GM13977 (cell line): ENCODE data around the gene LDLRAD4.
A peak's percentile ranks its signal among the peaks of the same experiment; 100 is the strongest.

Source experiments
- DNase-seq: peaks from one replicate; pipeline ENCODE4 v3.0.0; 2012; ENCODE audit warnings: low spot score
- in situ Hi-C: fragments of 300-500 bp; cut with MboI; formaldehyde crosslinking; loops from one replicate; pipeline ENCODE4 v1.12.0; 2022; ENCODE audit warnings: low sequenced_read_pairs, low pct_unique_long_range_greater_than_20kb, mixed read lengths, inconsistent platforms; ENCODE audit not compliant: unreplicated experiment
- TF ChIP-seq, protein P1 (sequence below): IDR thresholded peaks from 2 replicates; pipeline ENCODE4 v1.5.1; 2012; ENCODE audit warnings: mild to moderate bottlenecking, control low read depth; ENCODE audit not compliant: insufficient read depth; ENCODE audit errors: extremely low read depth, missing control alignments

The LDLRAD4 gene

DNA sequence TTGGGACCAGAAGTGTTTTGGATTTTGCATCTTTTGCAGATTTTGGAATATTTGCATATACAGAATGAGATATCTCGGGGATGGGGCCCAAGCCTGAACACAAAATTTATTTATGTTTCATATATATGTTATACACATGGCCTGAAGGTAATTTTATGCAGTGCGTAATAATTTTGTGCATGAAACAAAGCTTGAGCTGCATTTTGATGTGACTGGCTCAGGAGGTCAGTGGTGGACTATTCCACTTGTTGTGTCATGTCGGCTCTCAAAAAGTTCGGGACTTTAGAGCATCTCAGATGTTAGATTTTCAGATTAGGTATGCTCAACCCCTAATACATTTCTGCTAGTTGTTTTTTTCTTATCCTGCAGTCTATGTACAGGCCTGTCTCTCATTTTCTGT is 362.4 kb downstream of the LDLRAD4 start:
- in situ Hi-C loops: no loop called here
- TF ChIP-seq, protein P1, sequence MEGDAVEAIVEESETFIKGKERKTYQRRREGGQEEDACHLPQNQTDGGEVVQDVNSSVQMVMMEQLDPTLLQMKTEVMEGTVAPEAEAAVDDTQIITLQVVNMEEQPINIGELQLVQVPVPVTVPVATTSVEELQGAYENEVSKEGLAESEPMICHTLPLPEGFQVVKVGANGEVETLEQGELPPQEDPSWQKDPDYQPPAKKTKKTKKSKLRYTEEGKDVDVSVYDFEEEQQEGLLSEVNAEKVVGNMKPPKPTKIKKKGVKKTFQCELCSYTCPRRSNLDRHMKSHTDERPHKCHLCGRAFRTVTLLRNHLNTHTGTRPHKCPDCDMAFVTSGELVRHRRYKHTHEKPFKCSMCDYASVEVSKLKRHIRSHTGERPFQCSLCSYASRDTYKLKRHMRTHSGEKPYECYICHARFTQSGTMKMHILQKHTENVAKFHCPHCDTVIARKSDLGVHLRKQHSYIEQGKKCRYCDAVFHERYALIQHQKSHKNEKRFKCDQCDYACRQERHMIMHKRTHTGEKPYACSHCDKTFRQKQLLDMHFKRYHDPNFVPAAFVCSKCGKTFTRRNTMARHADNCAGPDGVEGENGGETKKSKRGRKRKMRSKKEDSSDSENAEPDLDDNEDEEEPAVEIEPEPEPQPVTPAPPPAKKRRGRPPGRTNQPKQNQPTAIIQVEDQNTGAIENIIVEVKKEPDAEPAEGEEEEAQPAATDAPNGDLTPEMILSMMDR: no peak
- DNase-seq: no peak

DNA sequence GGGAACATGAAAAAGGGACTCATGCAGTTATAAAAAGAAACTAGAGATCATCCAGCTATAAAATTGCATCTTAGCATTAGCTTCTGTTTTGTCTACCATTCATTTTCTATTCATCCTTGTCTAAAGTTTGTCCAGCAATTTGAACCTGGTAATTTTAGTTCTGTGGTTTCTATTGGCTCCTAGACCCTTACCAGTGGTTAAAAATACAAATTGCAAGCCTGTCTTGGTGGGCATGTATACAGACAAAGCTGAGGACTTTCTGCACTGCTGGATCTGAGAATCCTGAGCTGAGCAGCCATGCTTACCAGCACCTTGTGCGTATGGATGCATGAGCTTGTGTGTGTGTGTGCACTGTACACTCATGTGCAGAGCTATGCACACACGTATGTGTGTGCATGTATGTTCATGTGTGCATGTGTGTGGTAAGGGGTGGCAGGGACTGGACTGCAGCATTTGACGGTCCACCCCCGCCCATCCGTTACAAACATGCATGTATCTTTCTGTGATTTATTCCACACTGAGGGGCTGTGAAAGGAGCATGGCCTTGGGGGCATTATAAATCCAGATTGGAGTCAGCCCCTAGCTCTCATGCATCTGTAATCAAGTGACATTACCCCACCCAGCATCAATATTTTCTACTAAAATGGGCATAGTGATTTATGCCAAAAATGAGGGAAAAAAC is 363.1 kb downstream of the LDLRAD4 start:
- in situ Hi-C loops: no loop called here
- TF ChIP-seq, protein P1: no peak
- DNase-seq: no peak

DNA sequence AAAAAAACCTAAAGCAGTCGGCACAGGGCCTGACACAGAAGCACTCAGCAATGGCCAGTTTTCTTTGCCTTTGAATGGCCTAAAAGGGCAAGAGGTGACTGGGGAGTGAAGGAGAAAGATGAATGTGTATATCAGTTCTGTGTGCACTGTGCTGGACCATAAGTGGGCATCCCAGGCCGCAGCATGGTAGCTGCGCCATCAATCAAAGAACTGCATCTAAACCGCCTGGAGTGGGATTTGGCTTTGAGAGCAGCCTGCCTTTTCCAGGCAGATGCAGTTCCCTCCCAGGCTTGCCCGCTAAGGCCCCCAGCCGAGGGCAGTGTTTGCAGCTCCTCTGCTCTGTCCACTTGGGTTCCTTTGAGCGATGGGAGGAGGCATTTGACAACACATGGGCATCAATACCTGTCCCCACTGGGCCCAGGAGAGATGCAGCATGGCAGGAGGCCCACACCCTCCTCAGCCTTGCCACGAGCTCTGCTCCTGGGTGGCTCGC is 363.7 kb downstream of the LDLRAD4 start:
- in situ Hi-C loops: no loop called here
- TF ChIP-seq, protein P1: no peak
- no peak for DNase-seq

DNA sequence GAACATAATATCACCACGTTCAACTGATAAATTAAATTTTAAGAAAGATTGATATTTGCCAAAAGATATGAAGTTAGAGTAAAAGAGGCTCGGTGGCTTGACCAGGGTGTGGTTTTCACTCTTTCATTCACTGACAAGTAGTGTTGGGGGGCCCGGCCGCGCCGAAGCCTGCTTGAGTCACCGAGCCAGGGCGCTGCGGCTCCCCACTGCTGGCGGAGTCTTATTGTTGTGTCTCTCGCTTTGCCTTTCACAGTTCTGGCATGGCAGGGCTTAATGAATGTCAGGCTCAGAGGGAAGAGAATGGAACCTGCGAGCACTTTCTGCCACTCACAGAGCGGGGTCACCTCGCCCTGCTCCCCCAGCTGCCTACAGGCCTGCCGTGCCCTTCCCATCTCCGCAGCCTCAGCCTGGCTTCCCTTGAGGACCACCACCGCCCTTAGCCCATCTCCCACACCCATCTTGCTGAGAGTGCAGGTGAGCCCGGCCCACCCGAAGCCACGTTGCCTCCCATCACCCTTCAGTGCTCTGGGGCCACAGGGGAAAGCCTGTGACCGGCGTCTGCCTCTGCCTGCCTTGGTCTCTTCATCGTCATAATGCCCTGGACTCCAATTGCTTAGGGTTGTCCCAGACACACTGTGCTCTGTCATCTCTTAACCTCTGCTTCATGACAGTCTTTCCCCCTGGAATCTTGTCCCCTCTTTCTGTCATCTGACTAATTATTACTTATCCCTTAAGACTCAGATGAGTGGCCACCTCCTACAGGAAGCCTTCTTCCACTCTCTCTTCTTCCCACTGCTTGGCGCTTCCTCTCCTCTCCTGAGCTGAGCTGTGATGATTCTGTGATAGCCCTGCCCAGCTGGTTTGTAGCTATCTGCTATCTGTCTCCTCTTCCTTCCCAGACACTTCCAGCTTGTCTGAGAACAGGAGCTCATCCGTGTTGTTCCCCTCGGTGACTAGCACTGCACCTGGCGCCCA is 365.3 kb downstream of the LDLRAD4 start:
- in situ Hi-C loops: no loop called here
- DNase-seq: no peak
- TF ChIP-seq, protein P1: no peak

DNA sequence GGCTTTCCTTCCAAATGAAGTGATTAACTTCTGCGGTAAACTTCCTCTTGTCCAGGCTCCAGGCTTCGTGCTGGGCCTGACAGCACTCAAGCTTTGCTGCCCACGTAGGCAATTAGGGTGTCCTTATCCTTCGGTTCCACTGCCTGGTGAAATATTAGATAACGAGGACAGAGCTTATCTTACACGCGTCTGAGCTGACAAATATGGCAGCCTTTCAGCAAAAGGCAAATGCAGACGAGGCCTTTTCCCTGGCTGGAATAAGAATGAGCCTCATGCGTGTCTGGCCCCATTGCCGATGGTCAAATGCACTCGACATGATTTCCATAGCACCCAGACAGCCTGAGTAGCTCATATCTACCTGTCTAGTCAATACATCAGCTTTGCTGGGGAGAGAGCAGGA is 366.3 kb downstream of the LDLRAD4 start:
- no peak for DNase-seq
- TF ChIP-seq, protein P1: no peak
- in situ Hi-C loops: no loop called here

DNA sequence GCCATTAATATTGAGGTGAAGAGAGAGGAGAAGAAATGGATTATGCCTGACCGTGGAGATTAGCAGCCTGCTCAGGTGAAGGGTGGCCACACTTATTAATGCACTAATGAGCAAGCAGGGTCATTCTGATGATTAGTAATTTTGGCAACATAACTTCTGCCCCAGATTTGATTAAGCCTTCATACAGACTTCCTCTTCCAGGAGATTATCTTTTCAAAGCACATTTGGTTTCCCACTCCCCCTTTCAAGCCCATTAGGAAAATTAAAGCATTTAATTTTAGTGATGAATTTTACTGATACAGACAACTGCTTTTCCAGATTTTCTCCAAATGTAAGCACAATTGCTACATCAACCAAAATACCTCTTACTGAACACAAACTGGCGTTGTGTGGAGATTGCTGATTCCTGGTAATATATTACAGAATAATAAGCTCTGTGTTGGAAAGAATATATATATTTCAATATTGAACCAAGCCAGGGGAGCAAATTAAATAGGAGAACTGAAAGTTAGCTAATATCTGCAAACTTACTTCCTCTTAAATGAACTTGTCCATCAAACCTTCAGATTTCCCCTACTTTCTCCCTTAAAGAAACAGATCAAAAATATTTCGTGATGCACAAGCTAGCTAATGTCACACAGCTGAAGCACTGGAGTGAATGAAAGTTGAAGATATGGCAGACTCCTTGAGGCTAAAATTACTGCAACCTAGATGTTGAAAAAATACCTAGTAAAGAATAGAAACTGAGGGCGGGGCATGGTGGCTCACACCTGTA is 367.0 kb downstream of the LDLRAD4 start:
- DNase-seq: peak; percentile 52
- in situ Hi-C loops: no loop called here
- TF ChIP-seq, protein P1: no peak
